ENCODE results near the gene CHD2.

DNA sequence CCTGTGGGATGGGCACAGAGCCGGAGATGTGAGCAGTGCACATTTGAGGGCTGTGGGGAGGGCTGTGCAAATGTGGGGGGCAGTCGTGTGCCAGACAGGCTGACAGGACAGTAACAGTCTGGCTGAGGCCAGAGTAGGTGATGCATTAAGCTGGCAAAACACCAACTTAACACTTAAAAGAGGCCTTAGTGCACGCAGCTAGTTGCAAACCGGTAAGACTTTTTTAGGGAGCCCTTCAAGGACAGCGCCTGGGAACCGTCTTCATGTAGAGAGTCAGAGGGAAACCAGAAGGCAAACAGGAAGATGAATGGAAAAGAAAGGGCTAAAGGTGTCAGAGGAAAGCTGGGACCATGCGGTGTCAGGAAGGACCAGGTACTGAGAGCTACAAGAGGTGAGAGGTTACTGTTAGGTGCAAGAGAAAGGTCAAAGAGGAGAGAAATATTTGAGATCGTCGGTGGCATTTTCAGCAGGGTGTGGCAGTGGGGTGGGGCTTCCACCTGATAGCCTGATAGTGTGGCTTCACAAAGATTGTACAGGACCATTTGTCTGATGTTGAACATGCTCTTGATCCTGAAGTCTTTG is 30.0 kb upstream of the CHD2 start:
- peak in 1 of 2 donors; percentile 42 for TF ChIP-seq POLR2A (IDR thresholded peaks at IDR 0.05)
- TF ChIP-seq, protein P1, sequence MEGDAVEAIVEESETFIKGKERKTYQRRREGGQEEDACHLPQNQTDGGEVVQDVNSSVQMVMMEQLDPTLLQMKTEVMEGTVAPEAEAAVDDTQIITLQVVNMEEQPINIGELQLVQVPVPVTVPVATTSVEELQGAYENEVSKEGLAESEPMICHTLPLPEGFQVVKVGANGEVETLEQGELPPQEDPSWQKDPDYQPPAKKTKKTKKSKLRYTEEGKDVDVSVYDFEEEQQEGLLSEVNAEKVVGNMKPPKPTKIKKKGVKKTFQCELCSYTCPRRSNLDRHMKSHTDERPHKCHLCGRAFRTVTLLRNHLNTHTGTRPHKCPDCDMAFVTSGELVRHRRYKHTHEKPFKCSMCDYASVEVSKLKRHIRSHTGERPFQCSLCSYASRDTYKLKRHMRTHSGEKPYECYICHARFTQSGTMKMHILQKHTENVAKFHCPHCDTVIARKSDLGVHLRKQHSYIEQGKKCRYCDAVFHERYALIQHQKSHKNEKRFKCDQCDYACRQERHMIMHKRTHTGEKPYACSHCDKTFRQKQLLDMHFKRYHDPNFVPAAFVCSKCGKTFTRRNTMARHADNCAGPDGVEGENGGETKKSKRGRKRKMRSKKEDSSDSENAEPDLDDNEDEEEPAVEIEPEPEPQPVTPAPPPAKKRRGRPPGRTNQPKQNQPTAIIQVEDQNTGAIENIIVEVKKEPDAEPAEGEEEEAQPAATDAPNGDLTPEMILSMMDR (IDR thresholded peaks at IDR 0.05): no peak

Measured in thyroid gland (tissue), 4 donors.